ENCODE measurements around the gene POLR3A. TPM values are rescaled to one million over a fixed set of nuclear protein-coding genes. Genes with fewer than 3 reads are reported as not detected.

POLR3A gene
- total and polyA plus RNA-seq, 2 of the 13 experiments (the other 11 are each of a cell fraction or from before 2014, with no cell fraction given): 13.6 to 19.2 TPM

- no peak for TF ChIP-seq HNF1A (IDR thresholded peaks at IDR 0.05; ENCODE audit: low read depth)
- peak; percentile 74; the same call in 1 of the 2 replicates for TF ChIP-seq HNF1A (CRISPR knock-in tag; IDR thresholded peaks at IDR 0.05; ENCODE audit: borderline replicate concordance)
- peak; percentile 48 for TF ChIP-seq THAP11 (CRISPR knock-in tag; IDR thresholded peaks at IDR 0.05)
- TF ChIP-seq, protein P1, sequence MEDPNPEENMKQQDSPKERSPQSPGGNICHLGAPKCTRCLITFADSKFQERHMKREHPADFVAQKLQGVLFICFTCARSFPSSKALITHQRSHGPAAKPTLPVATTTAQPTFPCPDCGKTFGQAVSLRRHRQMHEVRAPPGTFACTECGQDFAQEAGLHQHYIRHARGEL (CRISPR knock-in tag; IDR thresholded peaks at IDR 0.05): 0 out of 2 replicates have a peak, but pooled peaks have one; percentile 26
- TF ChIP-seq ZBTB7B (CRISPR knock-in tag; IDR thresholded peaks at IDR 0.05): peak; percentile 74; the same call in 1 of the 2 replicates
- TF ChIP-seq SP5 (CRISPR knock-in tag; IDR thresholded peaks at IDR 0.05; ENCODE audit: borderline replicate concordance, low read depth): peak; percentile 76
- TF ChIP-seq ZSCAN9 (CRISPR knock-in tag; IDR thresholded peaks at IDR 0.05; ENCODE audit: borderline replicate concordance): peak; percentile 64; the same call in 1 of the 2 replicates
- TF ChIP-seq ZMYM4 (CRISPR knock-in tag; IDR thresholded peaks at IDR 0.05): peak; percentile 61; the same call in 1 of the 2 replicates
- no peak for TF ChIP-seq FOXK2 (IDR thresholded peaks at IDR 0.05)
- TF ChIP-seq, protein P2, sequence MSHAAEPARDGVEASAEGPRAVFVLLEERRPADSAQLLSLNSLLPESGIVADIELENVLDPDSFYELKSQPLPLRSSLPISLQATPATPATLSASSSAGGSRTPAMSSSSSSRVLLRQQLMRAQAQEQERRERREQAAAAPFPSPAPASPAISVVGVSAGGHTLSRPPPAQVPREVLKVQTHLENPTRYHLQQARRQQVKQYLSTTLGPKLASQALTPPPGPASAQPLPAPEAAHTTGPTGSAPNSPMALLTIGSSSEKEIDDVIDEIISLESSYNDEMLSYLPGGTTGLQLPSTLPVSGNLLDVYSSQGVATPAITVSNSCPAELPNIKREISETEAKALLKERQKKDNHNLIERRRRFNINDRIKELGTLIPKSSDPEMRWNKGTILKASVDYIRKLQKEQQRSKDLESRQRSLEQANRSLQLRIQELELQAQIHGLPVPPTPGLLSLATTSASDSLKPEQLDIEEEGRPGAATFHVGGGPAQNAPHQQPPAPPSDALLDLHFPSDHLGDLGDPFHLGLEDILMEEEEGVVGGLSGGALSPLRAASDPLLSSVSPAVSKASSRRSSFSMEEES (CRISPR knock-in tag; IDR thresholded peaks at IDR 0.05): peak; percentile 83; the same call in 1 of the 2 replicates
- TF ChIP-seq FOSL2 (CRISPR knock-in tag; IDR thresholded peaks at IDR 0.05): peak; percentile 44
- TF ChIP-seq MXI1 (IDR thresholded peaks at IDR 0.05; ENCODE audit: borderline replicate concordance, low read depth, low read length): peak; percentile 44; the same call in 1 of the 3 replicates
- peak; percentile 7; the same call in 1 of the 2 replicates for TF ChIP-seq STAG1 (CRISPR knock-in tag; IDR thresholded peaks at IDR 0.05)
- no peak; the same call in 1 of the 2 replicates for TF ChIP-seq GTF3A (CRISPR knock-in tag; conservative IDR thresholded peaks at IDR 0.05)
- TF ChIP-seq ZNF441 (CRISPR knock-in tag; IDR thresholded peaks at IDR 0.05; ENCODE audit: borderline replicate concordance): peak; percentile 33; the same call in 1 of the 2 replicates
- TF ChIP-seq, protein P3, sequence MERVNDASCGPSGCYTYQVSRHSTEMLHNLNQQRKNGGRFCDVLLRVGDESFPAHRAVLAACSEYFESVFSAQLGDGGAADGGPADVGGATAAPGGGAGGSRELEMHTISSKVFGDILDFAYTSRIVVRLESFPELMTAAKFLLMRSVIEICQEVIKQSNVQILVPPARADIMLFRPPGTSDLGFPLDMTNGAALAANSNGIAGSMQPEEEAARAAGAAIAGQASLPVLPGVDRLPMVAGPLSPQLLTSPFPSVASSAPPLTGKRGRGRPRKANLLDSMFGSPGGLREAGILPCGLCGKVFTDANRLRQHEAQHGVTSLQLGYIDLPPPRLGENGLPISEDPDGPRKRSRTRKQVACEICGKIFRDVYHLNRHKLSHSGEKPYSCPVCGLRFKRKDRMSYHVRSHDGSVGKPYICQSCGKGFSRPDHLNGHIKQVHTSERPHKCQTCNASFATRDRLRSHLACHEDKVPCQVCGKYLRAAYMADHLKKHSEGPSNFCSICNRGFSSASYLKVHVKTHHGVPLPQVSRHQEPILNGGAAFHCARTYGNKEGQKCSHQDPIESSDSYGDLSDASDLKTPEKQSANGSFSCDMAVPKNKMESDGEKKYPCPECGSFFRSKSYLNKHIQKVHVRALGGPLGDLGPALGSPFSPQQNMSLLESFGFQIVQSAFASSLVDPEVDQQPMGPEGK (CRISPR knock-in tag; IDR thresholded peaks at IDR 0.05): peak; percentile 39
- TF ChIP-seq, protein P4, sequence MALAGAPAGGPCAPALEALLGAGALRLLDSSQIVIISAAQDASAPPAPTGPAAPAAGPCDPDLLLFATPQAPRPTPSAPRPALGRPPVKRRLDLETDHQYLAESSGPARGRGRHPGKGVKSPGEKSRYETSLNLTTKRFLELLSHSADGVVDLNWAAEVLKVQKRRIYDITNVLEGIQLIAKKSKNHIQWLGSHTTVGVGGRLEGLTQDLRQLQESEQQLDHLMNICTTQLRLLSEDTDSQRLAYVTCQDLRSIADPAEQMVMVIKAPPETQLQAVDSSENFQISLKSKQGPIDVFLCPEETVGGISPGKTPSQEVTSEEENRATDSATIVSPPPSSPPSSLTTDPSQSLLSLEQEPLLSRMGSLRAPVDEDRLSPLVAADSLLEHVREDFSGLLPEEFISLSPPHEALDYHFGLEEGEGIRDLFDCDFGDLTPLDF (CRISPR knock-in tag; IDR thresholded peaks at IDR 0.05): no peak
Observed at GRCh38 chr10:77970869-77971803, 58.2 kb downstream of the POLR3A start (continued).
